SK-MEL-5 (cell line): ENCODE results near the gene SLIT3. TPM values are rescaled to one million over a fixed set of nuclear protein-coding genes. Genes with fewer than 3 reads are reported as not detected.

Experiments
- DNase-seq: peaks from one replicate; pipeline ENCODE4 v3.0.0-alpha.2; 2016; ENCODE audit warnings: low read depth, low spot score
- in situ Hi-C: cut with HindIII; loops from 2 replicates; pipeline ENCODE4 v1.10.0; 2016; ENCODE audit warnings: low sequenced_read_pairs, high pct_unique_total_duplicates, low pct_unique_long_range_greater_than_20kb
- total RNA-seq: library from RNA; depleted of rRNA; stranded (reverse); fragments of >200 nt; shearing (Covaris generic); gene quantifications from 2 replicates; pipeline ENCODE4 v1.2.3, GENCODE V29; 2014

SLIT3 gene
- total RNA-seq, 1 experiment from 2014 or later: 0.63 TPM

DNA sequence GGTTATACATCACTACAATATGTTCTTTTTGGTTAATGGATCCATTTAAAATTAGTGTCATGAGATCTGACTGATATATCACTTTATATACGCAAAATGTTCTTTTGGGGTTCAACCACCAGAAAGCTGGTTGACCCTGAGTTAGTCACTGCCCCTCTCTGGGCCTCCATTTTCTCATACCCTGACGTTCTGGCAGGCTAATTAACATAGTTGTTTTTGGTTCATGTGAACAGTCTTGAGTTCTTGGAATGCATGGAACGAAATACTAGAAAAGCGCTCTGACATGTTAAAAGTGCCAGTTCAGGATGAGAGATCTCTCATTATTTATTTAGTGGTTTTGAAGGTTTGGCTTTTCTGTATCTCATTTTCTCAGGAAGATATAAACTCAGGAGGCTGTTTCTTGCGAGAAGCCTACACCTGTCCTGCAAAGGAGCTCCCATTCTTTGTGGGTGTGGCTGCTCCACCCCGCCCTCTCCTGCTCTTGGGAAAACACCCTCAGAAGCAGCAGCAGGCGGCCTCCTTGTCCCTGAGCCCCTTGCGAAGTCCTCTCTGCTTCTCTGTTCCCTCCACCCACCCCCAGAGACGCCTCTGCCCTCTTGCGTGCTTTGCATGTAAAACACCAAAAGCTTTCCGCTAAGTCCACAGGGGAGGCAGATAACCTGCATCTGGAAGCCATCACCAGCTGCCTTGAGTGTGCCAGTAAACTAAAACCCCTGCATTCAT, 419.4 kb downstream of the SLIT3 start:
- in situ Hi-C loops: no loop called here
- DNase-seq: no peak

DNA sequence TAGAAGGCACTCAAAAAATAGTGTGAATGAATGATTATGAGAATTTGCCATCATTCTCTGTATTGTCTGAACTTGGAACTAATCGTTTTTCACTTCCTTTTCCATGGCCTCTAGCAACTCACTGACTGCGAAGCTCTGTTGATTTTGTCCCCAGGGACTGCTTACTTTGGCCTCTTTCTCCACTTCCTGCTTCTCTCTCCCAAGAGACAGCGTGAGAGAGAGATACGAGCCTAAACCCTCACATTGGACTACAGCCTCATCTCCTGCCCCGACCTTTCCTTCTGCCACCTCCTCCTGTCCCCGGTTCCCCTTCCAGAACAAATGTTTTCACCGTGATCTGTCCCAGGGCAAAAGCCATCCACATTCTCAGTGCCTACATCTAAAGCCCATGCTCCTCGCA, 421.0 kb downstream of the SLIT3 start:
- DNase-seq: peak; percentile 41
- in situ Hi-C loops: no loop called here

DNA sequence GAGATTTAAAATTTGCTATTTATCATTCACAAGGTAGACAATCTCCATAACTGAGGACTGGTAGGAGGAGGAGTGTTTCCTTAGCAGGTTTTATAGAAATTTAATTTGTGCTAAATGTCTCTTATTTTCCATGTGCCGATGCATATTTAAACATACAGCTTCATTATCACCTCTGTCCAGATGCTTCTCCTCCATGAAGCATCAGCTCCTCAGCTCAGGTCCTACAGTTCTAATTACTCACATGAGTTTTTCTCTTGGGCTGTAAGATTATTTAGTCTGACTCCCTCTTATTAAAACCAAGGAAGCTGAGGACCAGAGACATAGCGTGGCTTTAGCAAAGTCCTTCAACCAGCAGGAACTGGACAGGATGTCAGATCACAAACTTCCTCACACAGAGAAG, 421.6 kb downstream of the SLIT3 start:
- no peak for DNase-seq
- in situ Hi-C loops: no loop called here

DNA sequence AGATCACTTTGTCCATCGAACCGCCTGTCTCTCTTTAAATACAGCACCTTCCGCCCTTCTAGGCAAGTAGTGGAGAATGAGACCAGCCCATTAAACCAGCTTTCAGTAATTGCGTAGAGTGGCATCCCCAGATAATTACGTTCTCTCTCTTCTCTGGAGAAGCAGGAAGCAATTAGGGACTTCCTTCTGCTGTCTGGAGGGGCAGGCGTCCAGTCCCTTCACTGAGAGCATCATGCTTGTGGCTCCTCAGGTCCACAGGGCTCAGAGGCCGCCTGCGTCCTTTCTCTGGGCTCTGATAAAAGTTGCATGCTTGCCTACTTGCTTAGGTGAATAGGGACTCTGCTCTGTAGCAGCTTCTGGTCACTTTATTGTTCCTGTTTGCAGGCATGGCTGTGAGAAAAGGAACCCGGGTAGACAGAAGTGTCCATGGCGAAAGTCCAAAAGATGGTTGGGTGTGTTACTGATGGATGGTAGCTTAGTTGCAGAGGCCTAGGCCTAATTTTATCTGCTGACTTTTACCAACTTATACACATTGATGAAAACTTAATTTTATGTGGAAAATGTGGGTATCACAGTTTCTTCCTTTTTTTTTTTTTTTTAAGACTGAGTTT, 422.7 kb downstream of the SLIT3 start:
- in situ Hi-C loops: no loop called here
- DNase-seq: no peak

DNA sequence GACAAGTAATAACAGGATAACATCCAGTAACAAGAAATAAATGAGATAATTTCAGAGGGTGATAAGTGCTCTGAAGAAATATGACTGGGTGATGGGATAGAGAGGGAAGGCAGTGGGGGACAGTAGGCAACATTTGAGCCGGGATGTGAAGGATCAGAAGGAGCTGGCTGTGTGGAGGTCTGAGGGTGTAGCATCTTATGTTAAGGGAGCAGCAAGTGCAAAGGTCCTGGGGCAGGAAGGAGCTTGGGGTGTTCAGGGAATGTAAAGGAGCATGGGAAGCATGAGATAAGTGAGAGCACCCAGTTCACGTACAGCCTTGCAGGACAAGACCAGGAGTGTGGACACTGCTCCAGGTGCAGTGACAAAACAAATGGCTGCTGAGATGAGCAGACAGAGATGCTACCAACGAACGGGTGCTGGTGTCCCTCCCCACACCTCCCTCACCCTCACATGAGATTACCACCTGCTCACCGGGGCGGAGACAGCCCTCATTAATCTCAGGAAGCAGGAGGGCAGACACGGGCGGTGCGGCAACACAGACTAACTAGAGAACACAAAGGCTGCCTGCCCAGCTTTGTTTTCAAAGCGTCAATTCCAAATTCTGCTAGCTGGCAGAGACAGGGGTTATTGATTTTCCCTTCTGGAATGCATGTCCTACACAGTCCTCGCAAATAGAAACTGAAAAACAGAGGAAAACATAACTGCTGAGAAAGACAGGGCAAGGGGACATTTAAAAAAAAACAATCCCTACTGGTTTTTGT, 423.6 kb downstream of the SLIT3 start:
- DNase-seq: no peak
- in situ Hi-C loops: no loop called here

DNA sequence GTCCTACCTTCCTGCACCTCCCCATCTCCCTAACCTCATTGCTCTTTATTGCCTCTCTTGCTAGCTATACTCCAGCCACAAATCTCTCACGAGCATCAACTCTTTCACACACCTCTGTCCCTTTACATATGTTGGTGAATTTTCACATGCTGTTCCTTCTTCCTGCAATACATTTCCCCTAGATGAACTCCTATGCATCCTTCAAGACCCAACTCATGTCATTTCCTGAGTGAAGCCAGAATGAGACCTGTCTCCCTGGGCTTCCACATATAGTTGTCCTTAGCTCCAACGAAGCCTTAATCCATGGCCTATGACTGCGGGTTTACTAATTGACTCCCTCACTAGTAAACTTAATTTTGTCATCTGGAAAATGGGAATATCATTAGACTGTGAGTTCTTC, 424.5 kb downstream of the SLIT3 start:
- DNase-seq: no peak
- in situ Hi-C loops: no loop called here

DNA sequence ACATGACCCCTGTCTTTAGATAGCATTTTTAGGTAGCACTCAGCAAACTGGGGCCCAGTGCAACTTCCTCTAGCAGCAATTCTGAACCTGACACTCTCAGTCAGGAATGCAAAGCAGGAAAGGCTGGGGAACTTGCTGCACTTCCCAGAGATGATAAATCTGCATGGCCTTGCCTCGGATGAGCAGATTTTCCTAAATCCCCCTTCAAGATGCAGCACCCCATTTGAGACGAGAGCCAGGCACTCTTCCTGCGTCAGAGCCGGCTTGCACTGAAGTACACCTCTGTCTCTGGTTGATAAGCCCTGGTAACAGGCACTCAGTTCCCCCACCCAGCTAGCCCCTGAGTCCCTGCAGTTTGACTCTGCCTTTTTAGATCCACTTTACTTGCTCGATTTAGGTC, 425.1 kb downstream of the SLIT3 start:
- DNase-seq: no peak
- in situ Hi-C loops: no loop called here

DNA sequence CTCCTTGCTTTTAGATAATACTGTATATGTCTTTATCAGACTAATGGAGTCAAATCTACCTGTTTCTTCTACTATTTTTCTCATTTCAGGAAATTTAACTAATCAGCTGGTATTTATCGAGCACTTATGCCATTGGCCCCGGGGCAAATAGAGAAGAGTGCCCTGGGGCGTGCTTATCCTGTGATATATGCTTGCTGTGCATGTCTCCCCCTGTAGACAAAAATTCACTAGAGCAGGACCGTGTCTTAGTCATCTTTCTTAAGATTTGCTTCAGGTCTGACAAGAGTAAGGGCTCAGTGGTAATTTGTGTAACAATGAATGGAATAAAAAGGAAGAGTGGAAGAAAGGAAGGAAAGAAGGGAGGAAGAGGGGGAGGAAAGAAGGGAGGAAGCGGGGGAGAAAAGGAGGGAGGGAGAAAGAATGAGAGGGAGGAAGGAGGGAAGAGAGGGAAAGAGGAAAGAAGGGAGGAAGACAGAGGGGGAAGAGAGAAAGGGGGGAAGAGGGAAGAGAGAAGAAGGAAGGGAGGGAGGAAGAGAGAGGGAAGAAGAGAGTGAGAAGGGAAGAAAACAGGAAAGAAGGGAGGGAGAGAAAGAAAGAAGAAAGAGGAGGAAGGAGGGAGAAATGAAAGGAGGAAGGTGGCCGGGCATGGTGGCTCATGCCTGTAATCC, 426.1 kb downstream of the SLIT3 start:
- peak; percentile 24 for DNase-seq
- in situ Hi-C loops: no loop called here

DNA sequence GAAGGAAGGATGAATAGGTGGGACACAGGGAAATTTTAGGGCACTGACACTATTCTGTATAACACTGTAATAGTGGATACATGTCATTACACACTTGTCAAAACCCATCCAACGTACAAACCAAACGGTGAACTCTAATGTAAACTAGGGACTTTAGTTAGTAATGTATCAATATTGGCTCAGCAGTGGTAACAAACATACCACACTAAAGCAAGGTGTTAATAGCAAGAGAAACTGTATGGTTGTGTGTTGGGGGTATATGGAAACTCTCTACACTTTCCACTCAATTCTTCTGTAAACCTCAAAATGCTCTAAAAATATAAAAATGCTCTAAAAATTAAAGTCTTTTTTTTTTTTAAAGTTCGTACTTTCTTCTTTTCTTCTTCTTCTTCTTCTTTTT, 428.7 kb downstream of the SLIT3 start:
- no peak for DNase-seq
- in situ Hi-C loops: no loop called here

DNA sequence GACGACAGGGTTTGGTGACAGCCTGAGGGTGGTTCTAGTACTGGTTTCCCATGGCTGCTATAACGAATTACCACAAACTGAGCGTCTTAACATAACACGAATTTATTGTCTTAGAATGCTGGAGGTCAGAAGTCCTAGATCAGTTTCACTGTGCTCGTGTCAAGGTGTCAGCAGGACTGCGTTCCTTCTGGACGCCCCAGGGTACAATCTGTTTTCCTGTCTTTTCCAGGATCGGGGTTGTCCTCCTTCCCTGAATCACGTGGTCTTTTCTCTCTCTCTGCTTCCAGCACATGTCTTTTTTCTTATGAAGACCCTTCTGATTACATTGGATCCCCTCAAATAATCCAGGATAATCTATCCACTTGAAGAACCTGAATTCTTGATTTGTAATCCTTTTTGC, 430.0 kb downstream of the SLIT3 start:
- in situ Hi-C loops: no loop called here
- DNase-seq: no peak

DNA sequence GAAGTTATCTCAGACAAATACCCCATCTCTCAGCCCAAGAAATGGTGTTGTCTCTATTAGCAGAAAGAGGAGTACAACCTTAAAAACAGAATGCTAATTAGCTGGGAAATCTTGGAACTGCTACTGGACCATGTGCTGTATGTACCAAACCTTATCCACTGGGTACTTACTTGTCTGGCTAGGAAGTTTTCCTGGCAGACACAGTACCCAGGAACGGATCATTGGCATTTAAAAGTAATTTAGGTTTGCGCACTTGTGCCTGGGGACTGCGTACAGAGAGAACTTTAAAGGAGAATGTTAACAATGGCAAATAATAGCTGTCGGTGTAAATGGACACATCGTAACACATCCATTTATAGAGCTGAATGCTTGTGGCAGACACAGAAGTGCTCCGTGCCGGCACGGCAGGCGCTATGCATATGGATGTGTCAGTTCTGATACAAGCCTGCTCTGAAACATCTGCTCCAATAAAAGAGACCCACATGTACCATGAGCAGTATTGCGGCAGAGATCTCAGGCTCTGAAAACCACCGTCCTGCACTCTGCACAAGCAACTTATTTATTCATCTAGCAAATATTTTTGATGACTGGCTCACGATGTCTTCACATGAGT, 431.2 kb downstream of the SLIT3 start:
- no peak for DNase-seq
- in situ Hi-C loops: no loop called here

DNA sequence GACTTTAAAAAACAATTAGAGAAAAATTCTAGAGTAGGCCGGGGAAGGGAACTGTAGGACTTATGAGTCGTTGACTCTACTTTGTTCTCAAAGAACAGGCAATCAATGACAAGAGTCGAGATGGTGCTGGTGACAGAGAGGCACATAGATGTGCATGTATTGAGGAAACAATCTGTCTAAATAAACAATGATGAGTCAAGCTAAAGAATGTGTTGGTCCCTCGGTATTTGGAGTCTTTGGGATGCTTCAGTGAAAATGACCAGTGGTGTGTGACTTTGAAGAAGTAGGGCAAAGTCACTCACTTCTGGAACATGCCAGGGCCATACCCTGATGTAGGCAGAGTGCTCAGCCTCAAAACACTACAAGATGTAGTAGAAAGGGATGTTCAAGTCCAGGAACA, 433.7 kb downstream of the SLIT3 start:
- in situ Hi-C loops: no loop called here
- no peak for DNase-seq

DNA sequence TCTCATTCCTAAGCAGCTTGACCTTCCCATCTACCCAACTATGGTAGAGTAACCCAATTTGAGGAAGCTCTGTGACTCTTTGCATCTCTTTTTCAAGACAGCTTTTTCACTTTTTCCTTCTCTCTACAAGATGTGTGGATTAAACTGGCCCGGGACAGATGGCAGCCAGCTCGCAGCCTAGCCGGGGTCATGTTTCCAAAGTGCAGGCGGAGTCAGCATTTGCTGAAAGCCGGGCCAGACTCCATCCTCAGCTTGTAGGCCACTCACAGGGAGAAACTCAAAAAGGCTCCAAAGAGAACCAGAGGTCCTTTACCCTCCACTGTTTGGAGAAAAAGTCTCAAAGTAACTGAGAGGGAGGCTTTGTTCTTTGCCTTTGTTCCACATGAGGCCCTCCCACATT, 435.0 kb downstream of the SLIT3 start:
- in situ Hi-C loops: no loop called here
- DNase-seq: no peak

DNA sequence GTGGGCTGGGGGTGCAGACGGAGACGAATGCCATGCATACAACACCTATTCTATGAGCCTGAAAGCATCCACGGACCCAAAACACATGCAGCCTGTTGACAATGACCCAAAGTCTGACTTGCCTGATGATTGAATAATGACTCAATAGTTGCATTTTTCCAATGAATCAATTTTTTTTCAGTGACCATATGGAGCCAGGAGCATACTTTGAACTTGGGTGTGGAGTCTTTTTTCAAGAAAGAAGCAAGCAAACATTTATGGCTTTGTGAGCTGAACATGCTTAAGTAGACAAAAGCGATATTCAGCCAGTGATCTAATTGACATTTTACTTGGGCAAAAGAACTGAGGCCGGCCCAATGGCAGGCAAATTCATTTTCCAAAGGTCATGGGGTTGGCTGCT, 437.9 kb downstream of the SLIT3 start:
- DNase-seq: no peak
- in situ Hi-C loops: no loop called here

DNA sequence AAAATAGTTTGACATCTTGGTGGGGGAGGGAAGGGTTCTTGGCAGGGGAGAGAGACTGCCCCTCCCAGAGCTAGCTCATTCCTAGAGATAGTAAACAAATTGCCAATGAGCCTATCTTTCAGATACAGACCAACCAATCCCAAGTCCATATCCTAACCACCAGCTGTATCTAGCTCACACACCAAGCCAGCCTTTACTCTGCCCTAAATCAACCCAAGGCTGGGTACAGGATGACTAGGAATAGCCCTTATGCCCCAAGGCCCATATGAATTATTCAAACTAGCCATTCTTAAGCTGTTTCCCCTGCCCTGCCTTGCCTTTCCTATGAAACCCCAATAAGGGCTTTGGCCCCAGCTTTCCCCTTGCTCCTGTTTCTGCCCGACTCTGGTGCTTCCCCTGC, 440.4 kb downstream of the SLIT3 start:
- no peak for DNase-seq
- in situ Hi-C loops: no loop called here

DNA sequence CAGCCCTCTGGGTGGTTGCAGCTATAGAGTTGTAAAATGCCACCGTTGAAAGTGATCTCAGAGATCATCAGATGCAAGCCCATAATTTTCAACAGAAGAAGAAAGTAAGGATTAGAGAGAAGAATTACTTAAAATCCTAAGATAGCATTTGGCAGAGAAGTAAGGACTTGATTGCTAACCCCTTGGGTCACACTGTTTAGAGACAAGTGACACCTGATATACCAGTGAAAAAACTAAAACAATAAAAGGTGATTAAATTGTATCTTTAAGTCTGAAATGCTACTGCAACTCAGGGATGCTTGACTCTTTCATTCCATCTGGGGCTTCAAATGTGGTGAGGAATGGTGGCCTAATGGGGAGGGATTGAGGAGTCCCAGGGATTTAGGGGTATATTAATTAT, 440.9 kb downstream of the SLIT3 start:
- in situ Hi-C loops: no loop called here
- DNase-seq: no peak

DNA sequence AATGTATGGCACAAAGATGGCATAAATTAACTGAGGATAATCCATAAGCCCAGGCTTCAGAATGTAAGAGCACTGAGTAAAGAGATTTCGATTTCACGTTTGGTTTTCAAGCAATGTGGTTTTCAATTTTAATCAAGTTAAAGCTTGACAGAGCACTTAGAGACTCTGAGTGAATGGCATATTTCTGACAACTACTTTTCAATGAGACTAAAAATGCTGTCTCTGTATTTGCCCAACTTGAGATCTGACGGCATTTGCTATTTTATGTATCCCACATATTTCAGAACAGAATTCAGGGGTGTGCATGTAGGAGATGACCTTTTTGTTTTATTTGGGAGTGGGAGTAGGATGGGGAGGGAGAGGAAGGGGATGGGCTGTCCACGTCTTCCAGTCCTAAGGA, 441.5 kb downstream of the SLIT3 start:
- in situ Hi-C loops: no loop called here
- no peak for DNase-seq

DNA sequence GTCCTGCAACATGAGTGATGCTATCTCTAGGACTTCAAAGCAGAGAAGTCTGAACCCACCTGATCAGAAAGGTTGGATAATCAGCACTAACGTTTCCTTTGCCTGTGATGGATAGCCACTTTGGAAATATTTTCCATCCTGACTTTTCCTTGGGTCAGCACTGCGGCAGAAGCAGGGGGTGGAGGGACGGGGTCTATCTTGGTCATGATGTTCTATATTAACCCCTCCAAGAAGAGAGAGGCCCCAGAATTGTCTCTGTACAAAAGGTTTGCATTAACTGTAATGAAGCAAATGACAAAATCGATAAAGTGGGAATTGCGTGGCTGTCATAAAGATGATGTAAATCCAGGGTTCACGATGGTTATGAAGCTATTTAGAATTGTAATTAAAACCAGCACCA, 441.9 kb downstream of the SLIT3 start:
- in situ Hi-C loops: no loop called here
- no peak for DNase-seq
